ENCODE data around the gene SPATA21. TPM values are rescaled to one million over a fixed set of nuclear protein-coding genes. Genes with fewer than 3 reads are reported as not detected.

SPATA21 gene
- total and polyA plus RNA-seq, 7 donors: under 0.01 to 0.23 (median 0.17) TPM; not detected in 4

- intact Hi-C loops (cut with DNase I): loop anchor here (1.0 to 10.0 kb wide), 4 partner anchors 53 to 233 kb away; partner anchors contain the start of gene NBPF1
- Histone ChIP-seq H3K27me3 (no peaks in the 10 kb centered on the region), H3K4me3 (peak within 1 kb of the TSS; percentile 79 to 92 (median 87)), H3K4me1 (peaks cover 0 to 35% (median 24%) of the 10 kb centered on the region in 4 donors), H3K36me3 (peaks cover 0 to 24% (median 9%) of the 10 kb centered on the region in 4 donors), H3K9me3 (no peaks in the 10 kb centered on the region), H3K27ac (peak within 1 kb of the TSS; percentile 75 to 79 (median 78))
- peak; percentile 66 to 81 (median 77) for TF ChIP-seq CTCF (IDR thresholded peaks at IDR 0.05)
- peak; percentile 37 to 39 for TF ChIP-seq POLR2A (IDR thresholded peaks at IDR 0.05)
- peak; percentile 29 to 75 (median 72) for TF ChIP-seq POLR2AphosphoS5 (IDR thresholded peaks at IDR 0.05)
- TF ChIP-seq EP300 (IDR thresholded peaks at IDR 0.05): peak in 1 of 4 donors; percentile 38
- peak; percentile 95 for DNase-seq
- 0% methylated on average over 68 of the region's 68 CpGs for WGBS, 2 donors
Observed at GRCh38 chr1:16440470-16441281, 3.5 kb upstream of the SPATA21 start, which contains the start of gene NECAP2. Gene NECAP2, plus strand, starts transcription at chr1:16440724. Its CDS starts 38 bp downstream, at chr1:16440762.

- intact Hi-C loops (cut with DNase I): loop anchor here (1.0 to 10.0 kb wide), 4 partner anchors 53 to 233 kb away; partner anchors contain the start of gene NBPF1
- H3K27me3 ChIP-seq: no peaks in the 10 kb centered on the region
- peak overlapping the region; percentile 75 to 79 (median 78) for H3K27ac ChIP-seq
- no peak for DNase-seq
- peaks cover 0 to 19% (median 7%) of the 10 kb centered on the region in 4 donors for H3K36me3 ChIP-seq
- H3K9me3 ChIP-seq: no peaks in the 10 kb centered on the region
- TF ChIP-seq POLR2A (IDR thresholded peaks at IDR 0.05): no peak
- WGBS, 2 donors: 52 to 53% methylated on average over 7 of the region's 7 CpGs
- peak overlapping the region; percentile 79 to 92 (median 87) for H3K4me3 ChIP-seq
- peaks cover 0 to 35% (median 24%) of the 10 kb centered on the region in 4 donors for H3K4me1 ChIP-seq
Observed at GRCh38 chr1:16440131-16440469, 2.9 kb upstream of the SPATA21 start.

- DNase-seq: no peak
- no peak for TF ChIP-seq POLR2AphosphoS5 (IDR thresholded peaks at IDR 0.05)
- no peak for TF ChIP-seq CTCF (IDR thresholded peaks at IDR 0.05)
- TF ChIP-seq POLR2A (IDR thresholded peaks at IDR 0.05): no peak
- no peak for TF ChIP-seq EP300 (IDR thresholded peaks at IDR 0.05)
- no peak overlapping the region for H3K27ac ChIP-seq
- intact Hi-C loops (cut with DNase I): no loop called here
- H3K4me1 ChIP-seq: peaks cover 0 to 35% (median 23%) of the 10 kb centered on the region in 4 donors
- 58 to 77% methylated on average over 2 of the region's 2 CpGs for WGBS, 2 donors
- no peak overlapping the region for H3K4me3 ChIP-seq
- H3K27me3 ChIP-seq: no peaks in the 10 kb centered on the region
- no peaks in the 10 kb centered on the region for H3K9me3 ChIP-seq
- peaks cover 0 to 7% (median 1%) of the 10 kb centered on the region in 4 donors for H3K36me3 ChIP-seq
Observed at GRCh38 chr1:16438924-16439323, 1.7 kb upstream of the SPATA21 start.

GRCh38 chr1:16438516-16438915, 1.3 kb upstream of the SPATA21 start:
- DNase-seq: no peak
- no peaks in the 10 kb centered on the region for H3K9me3 ChIP-seq
- peaks cover 0 to 31% (median 21%) of the 10 kb centered on the region in 4 donors for H3K4me1 ChIP-seq
- peaks cover 0 to 3% (median 0%) of the 10 kb centered on the region in 4 donors for H3K36me3 ChIP-seq
- intact Hi-C loops (cut with DNase I): no loop called here
- TF ChIP-seq CTCF (IDR thresholded peaks at IDR 0.05) (no peak), POLR2A (IDR thresholded peaks at IDR 0.05) (no peak), POLR2AphosphoS5 (IDR thresholded peaks at IDR 0.05) (no peak), EP300 (IDR thresholded peaks at IDR 0.05) (no peak)
- peaks cover 0 to 3% (median 0%) of the 10 kb centered on the region in 3 donors for H3K27me3 ChIP-seq
- no peak overlapping the region for H3K4me3 ChIP-seq
- 87 to 89% methylated on average over 2 of the region's 2 CpGs for WGBS, 2 donors
- H3K27ac ChIP-seq: no peak overlapping the region

GRCh38 chr1:16434501-16434900, 2.7 kb downstream of the SPATA21 start:
- intact Hi-C loops (cut with DNase I): no loop called here
- Histone ChIP-seq H3K4me3 (no peak overlapping the region), H3K4me1 (no peaks in the 10 kb centered on the region), H3K27me3 (peaks cover 0 to 8% (median 0%) of the 10 kb centered on the region in 3 donors), H3K36me3 (no peaks in the 10 kb centered on the region), H3K27ac (no peak overlapping the region), H3K9me3 (no peaks in the 10 kb centered on the region)
- 75 to 76% methylated on average over 2 of the region's 2 CpGs for whole genome bisulfite sequencing, 2 donors
- DNase-seq: no peak
- no peak for TF ChIP-seq EP300 (IDR thresholded peaks at IDR 0.05)
- no peak for TF ChIP-seq CTCF (IDR thresholded peaks at IDR 0.05)
- no peak for TF ChIP-seq POLR2AphosphoS5 (IDR thresholded peaks at IDR 0.05)
- TF ChIP-seq POLR2A (IDR thresholded peaks at IDR 0.05): no peak
